B cell (primary cell): ENCODE results near the gene PPP1R27. TPM values are rescaled to one million over a fixed set of nuclear protein-coding genes. Genes with fewer than 3 reads are reported as not detected.

Experiments
- ATAC-seq: fragments of 200-7000 bp; cut with Tn5 transposase; one replicate; pipeline ENCODE4 v1.10.0; 2021; ENCODE audit warnings: low read depth, mild to moderate bottlenecking, moderate number of reproducible peaks, moderate library complexity
- CTCF ChIA-PET: fragments of 350-600 bp; sonication (Branson Sonifier 250); formaldehyde crosslinking; loops from one replicate; lab custom pipeline; 2021; ENCODE audit warnings: antibody characterized with exemption, inconsistent platforms; lab: Charles Lee
- POLR2A ChIA-PET: fragments of 350-600 bp; sonication (Branson Sonifier 250); formaldehyde crosslinking; loops from one replicate; lab custom pipeline; 2021; ENCODE audit warnings: antibody characterized with exemption; lab: Charles Lee
- DNase-seq: peaks from one replicate; pipeline ENCODE4 v3.0.0; 2013
- H2AFZ ChIP-seq: 2 replicates; pipeline ENCODE4 v1.6.1; 2012; ENCODE audit warnings: mild to moderate bottlenecking, low read depth, low read length; ENCODE audit not compliant: insufficient read depth, poor library complexity, severe bottlenecking
- H3K27ac ChIP-seq, 2 donors: 1 replicate in 1 of 2; 2 replicates in 1 of 2; pipeline ENCODE4 v1.5.1; 2012 to 2013; ENCODE audit warnings: low read length in 2 of 2, mild to moderate bottlenecking in 2 of 2, moderate library complexity in 1 of 2
- H3K27me3 ChIP-seq, 4 experiments: fragments of 200-600 bp in 1 of 4; sonication (generic) in 1 of 4; replicated peaks in 1 of 4; 1 replicate in 2 of 4; 2 replicates in 2 of 4; pipeline versions ENCODE4 v1.6.1 to v1.7.0; 2013 to 2016; ENCODE audit warnings: low read length in 3 of 4, mild to moderate bottlenecking in 2 of 4, mixed read lengths in 1 of 4, moderate library complexity in 1 of 4; ENCODE audit not compliant: insufficient read depth in 4 of 4, control insufficient read depth in 3 of 4; ENCODE audit errors: control extremely low read depth in 1 of 4
- H3K36me3 ChIP-seq, 2 experiments: replicated peaks in 1 of 2; 1 replicate in 1 of 2; 2 replicates in 1 of 2; pipeline versions ENCODE4 v1.6.1 to v1.7.1; 2013; ENCODE audit warnings: low read length in 1 of 2; ENCODE audit not compliant: insufficient read depth in 2 of 2, control insufficient read depth in 1 of 2; ENCODE audit errors: control extremely low read depth in 1 of 2, extremely low read depth in 1 of 2
- H3K4me1 ChIP-seq, 2 donors: fragments of 200-600 bp in 1 of 2; sonication (generic) in 1 of 2; 1 replicate in 1 of 2; 2 replicates in 1 of 2; pipeline versions ENCODE4 v1.5.1 to v1.6.1; 2013 to 2017; ENCODE audit warnings: low read length in 2 of 2; ENCODE audit not compliant: control insufficient read depth in 2 of 2, insufficient read depth in 2 of 2
- H3K4me2 ChIP-seq: replicated peaks from 2 replicates; pipeline ENCODE3; 2012; ENCODE audit warnings: mild to moderate bottlenecking, low read depth, low read length; ENCODE audit not compliant: poor library complexity, severe bottlenecking
- H3K4me3 ChIP-seq, 5 experiments: fragments of 200-600 bp in 1 of 5; sonication (generic) in 1 of 5; 1 replicate in 3 of 5; 2 replicates in 2 of 5; pipeline versions ENCODE4 v1.5.1 to v1.7.0; 2011 to 2016; ENCODE audit warnings: low read length in 4 of 5, mild to moderate bottlenecking in 4 of 5, low read depth in 2 of 5, control low read depth in 1 of 5, moderate library complexity in 1 of 5; ENCODE audit not compliant: insufficient read depth in 1 of 5; ENCODE audit errors: control extremely low read depth in 1 of 5, extremely low read depth in 1 of 5
- H3K79me2 ChIP-seq: fragments of 200-600 bp; sonication (generic); one replicate; pipeline ENCODE4 v1.6.0; 2016; ENCODE audit warnings: low read length; ENCODE audit not compliant: control insufficient read depth, insufficient read depth
- H3K9ac ChIP-seq: fragments of 200-600 bp; sonication (generic); 2 replicates; pipeline ENCODE4 v1.6.1; 2017; ENCODE audit warnings: mild to moderate bottlenecking, low read length, moderate library complexity
- H3K9me3 ChIP-seq, 3 donors: one replicate each; pipeline versions ENCODE4 v1.6.1 to v1.7.1; 2013; ENCODE audit warnings: low read length in 2 of 3; ENCODE audit not compliant: control insufficient read depth in 2 of 3, insufficient read depth in 1 of 3; ENCODE audit errors: control extremely low read depth in 1 of 3
- H4K20me1 ChIP-seq: 2 replicates; pipeline ENCODE4 v1.6.0; 2012; ENCODE audit warnings: mild to moderate bottlenecking, low read length; ENCODE audit not compliant: insufficient read depth, control insufficient read depth, poor library complexity, severe bottlenecking
- H3K27ac Mint-ChIP-seq: one replicate; pipeline ENCODE4 v1.8.0; 2021; ENCODE audit warnings: mixed read lengths
- H3K27me3 Mint-ChIP-seq: one replicate; pipeline ENCODE4 v1.8.0; 2021; ENCODE audit warnings: mixed read lengths
- H3K4me1 Mint-ChIP-seq: one replicate; pipeline ENCODE4 v1.8.0; 2021; ENCODE audit warnings: mixed read lengths
- H3K4me3 Mint-ChIP-seq: one replicate; pipeline ENCODE4 v1.8.0; 2021; ENCODE audit warnings: mixed read lengths
- H3K9me3 Mint-ChIP-seq: one replicate; pipeline ENCODE4 v1.8.0; 2022; ENCODE audit warnings: mixed read lengths; ENCODE audit not compliant: insufficient read depth
- CTCF ChIP-seq: fragments of 200-600 bp; IDR thresholded peaks from one replicate; pipeline ENCODE4 v1.8.0; 2022; ENCODE audit warnings: antibody characterized with exemption, mild to moderate bottlenecking
- EZH2 ChIP-seq: IDR thresholded peaks from 2 replicates; pipeline ENCODE4 v1.6.1; 2012; ENCODE audit warnings: borderline replicate concordance, low read depth, mild to moderate bottlenecking, moderate library complexity, low read length; ENCODE audit not compliant: insufficient read depth, poor library complexity, severe bottlenecking
- WGBS: methylation state at CpG from one replicate; pipeline ENCODE4 v1.1.5; 2013; ENCODE audit warnings: missing lambda C conversion rate; ENCODE audit not compliant: insufficient coverage; 5-methylcytosine and 5-hydroxymethylcytosine counted together
- intact Hi-C: fragments of 100-400 bp; cut with micrococcal nuclease; formaldehyde crosslinking; loops from one replicate; pipeline ENCODE4 v1.10.0; 2022
- polyA plus RNA-seq: library from polyadenylated mRNA; depleted of rRNA; stranded (reverse); fragments of >200 nt; gene quantifications from 2 replicates; pipeline ENCODE4 v1.2.3, GENCODE V29; 2012
- total RNA-seq, 2 donors: library from RNA; stranded (reverse); fragments of 120-200 nt in 1 of 2; gene quantifications; 1 replicate in 1 of 2; 2 replicates in 1 of 2; pipeline versions ENCODE4 v1.2.3 to v1.2.4, GENCODE V29; 2013 to 2022

The PPP1R27 gene
- total and polyA plus RNA-seq, 2 donors (not counting 1 experiment from before 2014, with no cell fraction given): not detected

- 86% methylated on average over 6 of the region's 7 CpGs for WGBS
- TF ChIP-seq CTCF (no peak), EZH2 (no peak)
- H4K20me1 ChIP-seq: peaks cover 45% of the 10 kb centered on the region
- ATAC-seq: no peak
- H3K9me3 ChIP-seq: no peaks in the 10 kb centered on the region
- H3K27ac Mint-ChIP-seq: peak overlapping the region; percentile 95
- peaks cover 39% of the 10 kb centered on the region for H3K79me2 ChIP-seq
- peaks cover 0 to 3% of the 10 kb centered on the region in 2 experiments for H3K36me3 ChIP-seq
- H3K9ac ChIP-seq: no peak overlapping the region
- peak overlapping the region; percentile 69 for H2AFZ ChIP-seq
- CTCF ChIA-PET: no interaction called here
- POLR2A ChIA-PET: interaction anchor here (0.5 kb wide), 1 partner anchor 277 kb away, joined by 4 read pairs; no protein-coding TSS in a partner anchor
- H3K27me3 ChIP-seq: no peaks in the 10 kb centered on the region
- peak overlapping the region; percentile 90 for H3K4me2 ChIP-seq
- H3K27me3 Mint-ChIP-seq: no peaks in the 10 kb centered on the region
- H3K4me3 Mint-ChIP-seq: peak overlapping the region; percentile 97
- peaks cover 18 to 20% of the 10 kb centered on the region in 2 donors for H3K4me1 ChIP-seq
- peak overlapping the region in 1 of 2 donors; percentile 63 for H3K27ac ChIP-seq
- no peak for DNase-seq
- no peak overlapping the region for H3K4me3 ChIP-seq
- no peaks in the 10 kb centered on the region for H3K9me3 Mint-ChIP-seq
- H3K4me1 Mint-ChIP-seq: peaks cover 25% of the 10 kb centered on the region
- intact Hi-C loops: loop anchor here (5.0 kb wide), 1 partner anchor 96 kb away; the partner anchor contains the start of gene MAFG
These were observed 3.3 kb downstream of the PPP1R27 start for GRCh38 chr17:81831563-81831956.

- Histone ChIP-seq H3K9me3 (no peaks in the 10 kb centered on the region), H3K27me3 (no peaks in the 10 kb centered on the region), H3K4me3 (no peak overlapping the region), H2AFZ (no peak overlapping the region), H4K20me1 (peaks cover 59% of the 10 kb centered on the region), H3K36me3 (peaks cover 0 to 3% of the 10 kb centered on the region in 2 experiments), H3K79me2 (peaks cover 49% of the 10 kb centered on the region), H3K4me1 (peaks cover 18 to 20% of the 10 kb centered on the region in 2 donors), H3K4me2 (no peak overlapping the region), H3K9ac (no peak overlapping the region), H3K27ac (no peak overlapping the region)
- DNase-seq: no peak
- Mint-ChIP-seq H3K4me1 (peaks cover 28% of the 10 kb centered on the region), H3K9me3 (no peaks in the 10 kb centered on the region), H3K27ac (no peak overlapping the region), H3K4me3 (no peak overlapping the region), H3K27me3 (no peaks in the 10 kb centered on the region)
- 95% methylated on average over 6 of the region's 6 CpGs for WGBS
- ATAC-seq: no peak
- TF ChIP-seq EZH2 (no peak), CTCF (no peak)
- CTCF ChIA-PET: no interaction called here
- POLR2A ChIA-PET: no interaction called here
- intact Hi-C loops: loop anchor here (5.0 kb wide), 1 partner anchor 97 kb away; the partner anchor contains the start of gene MAFG
These were observed 5.0 kb downstream of the PPP1R27 start for GRCh38 chr17:81829858-81830257.
